Fibroblast of the aortic adventitia (primary cell): ENCODE data around the gene RAB11B. TPM values are rescaled to one million over a fixed set of nuclear protein-coding genes. Genes with fewer than 3 reads are reported as not detected.
"Not testable (repeated sequence)": the region's sequence is repeated elsewhere in the genome, so short reads cannot be mapped to it uniquely, and the experiment has no call there.

Experiments used
- DNase-seq: peaks from one replicate; pipeline ENCODE4 v3.0.0-alpha.2; 2010; ENCODE audit warnings: low read depth
- H3K4me3 ChIP-seq: 2 replicates; pipeline ENCODE4 v1.5.1; 2011; ENCODE audit warnings: low read depth, mild to moderate bottlenecking, control low read depth, low read length, moderate library complexity
- total RNA-seq: library from RNA; depleted of rRNA; stranded (reverse); fragments of >200 nt; gene quantifications from 2 replicates; pipeline ENCODE4 v1.2.3, GENCODE V29; 2012; ENCODE audit warnings: low replicate concordance
- TF ChIP-seq, protein P1 (sequence below): IDR thresholded peaks from 2 replicates; pipeline ENCODE4 v1.5.1; 2011; ENCODE audit warnings: mild to moderate bottlenecking, low read length, control low read depth, inconsistent platforms; ENCODE audit not compliant: insufficient read depth

The RAB11B gene
- total RNA-seq, 1 donor, result 15.7 TPM

DNA sequence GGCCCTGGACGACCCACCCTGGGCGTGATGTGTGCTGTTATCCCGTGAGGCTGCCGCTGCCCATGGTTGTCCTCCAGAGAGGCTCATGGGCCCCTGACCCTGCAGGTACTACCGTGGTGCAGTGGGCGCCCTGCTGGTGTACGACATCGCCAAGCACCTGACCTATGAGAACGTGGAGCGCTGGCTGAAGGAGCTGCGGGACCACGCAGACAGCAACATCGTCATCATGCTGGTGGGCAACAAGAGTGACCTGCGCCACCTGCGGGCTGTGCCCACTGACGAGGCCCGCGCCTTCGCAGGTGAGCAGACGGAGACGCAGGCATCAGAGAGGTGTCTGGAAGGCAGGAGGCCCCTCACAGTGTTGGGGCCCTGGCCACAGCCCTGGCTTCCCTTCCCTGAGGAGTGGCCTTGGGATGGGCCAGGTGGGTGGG is 11.8 kb downstream of the RAB11B start:
- TF ChIP-seq, protein P1, sequence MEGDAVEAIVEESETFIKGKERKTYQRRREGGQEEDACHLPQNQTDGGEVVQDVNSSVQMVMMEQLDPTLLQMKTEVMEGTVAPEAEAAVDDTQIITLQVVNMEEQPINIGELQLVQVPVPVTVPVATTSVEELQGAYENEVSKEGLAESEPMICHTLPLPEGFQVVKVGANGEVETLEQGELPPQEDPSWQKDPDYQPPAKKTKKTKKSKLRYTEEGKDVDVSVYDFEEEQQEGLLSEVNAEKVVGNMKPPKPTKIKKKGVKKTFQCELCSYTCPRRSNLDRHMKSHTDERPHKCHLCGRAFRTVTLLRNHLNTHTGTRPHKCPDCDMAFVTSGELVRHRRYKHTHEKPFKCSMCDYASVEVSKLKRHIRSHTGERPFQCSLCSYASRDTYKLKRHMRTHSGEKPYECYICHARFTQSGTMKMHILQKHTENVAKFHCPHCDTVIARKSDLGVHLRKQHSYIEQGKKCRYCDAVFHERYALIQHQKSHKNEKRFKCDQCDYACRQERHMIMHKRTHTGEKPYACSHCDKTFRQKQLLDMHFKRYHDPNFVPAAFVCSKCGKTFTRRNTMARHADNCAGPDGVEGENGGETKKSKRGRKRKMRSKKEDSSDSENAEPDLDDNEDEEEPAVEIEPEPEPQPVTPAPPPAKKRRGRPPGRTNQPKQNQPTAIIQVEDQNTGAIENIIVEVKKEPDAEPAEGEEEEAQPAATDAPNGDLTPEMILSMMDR, result no peak
- DNase-seq, result no peak
- no peak overlapping the region for H3K4me3 ChIP-seq

DNA sequence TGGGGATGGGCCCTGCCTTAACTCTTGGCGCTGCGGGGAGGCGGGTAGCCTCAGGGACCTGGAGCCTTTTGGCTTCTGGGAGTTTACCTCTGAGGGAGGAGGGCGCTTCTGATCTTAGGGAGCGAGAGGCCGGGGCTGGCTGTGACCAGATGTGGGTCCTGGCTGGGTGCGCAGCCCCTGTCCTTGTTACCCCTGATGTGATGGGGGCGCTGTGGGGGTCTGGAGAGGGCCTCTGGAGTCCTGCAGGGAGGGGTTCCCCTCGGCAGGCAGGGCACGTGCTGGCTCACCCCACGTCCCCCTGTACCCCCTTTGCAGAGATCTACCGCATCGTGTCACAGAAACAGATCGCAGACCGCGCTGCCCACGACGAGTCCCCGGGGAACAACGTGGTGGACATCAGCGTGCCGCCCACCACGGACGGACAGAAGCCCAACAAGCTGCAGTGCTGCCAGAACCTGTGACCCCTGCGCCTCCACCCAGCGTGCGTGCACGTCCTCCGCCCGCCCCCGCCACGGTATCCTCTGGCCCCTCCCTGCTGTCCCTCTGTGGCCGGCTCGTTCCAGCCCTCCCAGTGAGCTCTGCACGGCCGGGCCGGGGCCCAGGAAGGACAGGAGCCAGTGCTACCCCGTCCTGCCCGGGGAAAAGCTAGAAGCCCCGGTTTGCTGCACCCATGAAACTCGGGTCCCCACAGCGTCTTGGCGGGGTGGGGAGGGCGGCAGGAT is 13.1 kb downstream of the RAB11B start:
- no peak for DNase-seq
- no peak overlapping the region for H3K4me3 ChIP-seq
- TF ChIP-seq, protein P1, result no peak

DNA sequence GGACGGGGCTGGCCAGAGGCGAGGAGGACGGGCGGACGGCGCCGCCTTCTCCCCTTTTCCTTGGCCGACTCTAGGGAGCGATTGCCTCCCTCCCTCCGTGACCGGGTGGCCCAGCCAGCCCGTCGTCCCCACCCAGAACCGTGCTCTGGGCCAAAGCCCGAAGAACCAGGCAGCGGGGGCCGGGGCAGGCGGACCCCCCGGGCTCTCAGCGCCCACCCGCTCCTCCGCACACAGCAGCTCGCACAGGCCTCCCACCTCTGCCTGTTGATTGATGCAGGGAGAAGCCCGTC is 13.6 kb downstream of the RAB11B start:
- H3K4me3 ChIP-seq, result no peak overlapping the region
- TF ChIP-seq, protein P1, result no peak
- no peak for DNase-seq

DNA sequence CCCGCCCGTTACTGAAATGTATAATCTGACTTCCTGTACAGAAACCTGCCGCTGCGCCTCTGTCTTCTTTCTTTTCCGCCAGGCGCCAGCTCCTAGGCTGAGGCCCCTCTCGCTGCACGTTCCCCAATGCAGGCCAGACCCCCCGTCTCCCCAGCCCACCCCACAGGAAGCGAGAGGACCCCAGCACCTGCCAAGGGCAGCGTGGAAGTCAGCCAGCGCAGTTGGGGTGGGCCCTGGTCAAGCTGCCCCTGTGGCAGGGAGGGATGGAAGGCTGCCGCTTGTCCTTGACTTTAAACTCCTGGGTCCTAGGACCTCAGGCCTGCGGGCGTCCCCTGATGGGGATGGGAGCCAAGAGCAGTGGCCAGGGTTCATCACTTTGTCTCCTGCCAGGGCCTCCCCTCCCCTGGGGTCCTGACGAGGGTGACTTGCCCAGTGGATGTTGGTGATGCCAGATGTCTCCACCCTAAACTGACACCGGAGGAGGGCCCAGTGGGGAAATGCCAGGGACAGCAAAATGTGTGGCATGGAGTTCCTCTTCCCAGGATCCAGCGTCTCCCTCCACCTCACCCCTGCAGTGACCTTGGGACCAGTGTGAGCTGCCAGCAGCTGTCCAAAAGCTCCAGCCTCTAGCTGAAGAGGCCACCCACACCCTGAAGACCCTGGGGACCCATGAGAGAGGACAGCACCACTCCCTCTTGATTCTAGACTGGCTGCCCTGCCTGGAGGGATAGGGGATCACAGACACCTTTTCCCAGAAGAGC is 14.4 kb downstream of the RAB11B start:
- DNase-seq, result no peak
- TF ChIP-seq, protein P1, result no peak
- H3K4me3 ChIP-seq, result no peak overlapping the region

DNA sequence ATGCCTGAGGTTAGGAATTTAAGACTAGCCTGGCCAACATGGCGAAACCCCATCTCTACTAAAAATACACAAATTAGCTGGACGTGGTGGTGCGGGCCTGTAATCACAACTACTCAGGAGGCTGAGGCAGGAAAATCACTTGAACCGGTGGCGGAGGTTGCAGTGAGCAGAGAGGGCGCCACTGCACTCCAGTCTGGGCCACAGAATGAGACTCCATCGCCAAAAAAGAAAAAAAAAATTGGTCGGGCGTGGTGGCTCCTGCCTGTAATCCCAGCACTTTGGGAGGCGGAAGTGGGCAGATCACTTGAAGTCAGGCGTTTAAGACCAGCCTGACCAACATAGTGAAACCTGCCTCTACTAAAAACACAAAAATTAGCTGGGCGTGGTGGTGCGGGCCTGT is 20.6 kb downstream of the RAB11B start:
- not testable (repeated sequence) for H3K4me3 ChIP-seq, DNase-seq

DNA sequence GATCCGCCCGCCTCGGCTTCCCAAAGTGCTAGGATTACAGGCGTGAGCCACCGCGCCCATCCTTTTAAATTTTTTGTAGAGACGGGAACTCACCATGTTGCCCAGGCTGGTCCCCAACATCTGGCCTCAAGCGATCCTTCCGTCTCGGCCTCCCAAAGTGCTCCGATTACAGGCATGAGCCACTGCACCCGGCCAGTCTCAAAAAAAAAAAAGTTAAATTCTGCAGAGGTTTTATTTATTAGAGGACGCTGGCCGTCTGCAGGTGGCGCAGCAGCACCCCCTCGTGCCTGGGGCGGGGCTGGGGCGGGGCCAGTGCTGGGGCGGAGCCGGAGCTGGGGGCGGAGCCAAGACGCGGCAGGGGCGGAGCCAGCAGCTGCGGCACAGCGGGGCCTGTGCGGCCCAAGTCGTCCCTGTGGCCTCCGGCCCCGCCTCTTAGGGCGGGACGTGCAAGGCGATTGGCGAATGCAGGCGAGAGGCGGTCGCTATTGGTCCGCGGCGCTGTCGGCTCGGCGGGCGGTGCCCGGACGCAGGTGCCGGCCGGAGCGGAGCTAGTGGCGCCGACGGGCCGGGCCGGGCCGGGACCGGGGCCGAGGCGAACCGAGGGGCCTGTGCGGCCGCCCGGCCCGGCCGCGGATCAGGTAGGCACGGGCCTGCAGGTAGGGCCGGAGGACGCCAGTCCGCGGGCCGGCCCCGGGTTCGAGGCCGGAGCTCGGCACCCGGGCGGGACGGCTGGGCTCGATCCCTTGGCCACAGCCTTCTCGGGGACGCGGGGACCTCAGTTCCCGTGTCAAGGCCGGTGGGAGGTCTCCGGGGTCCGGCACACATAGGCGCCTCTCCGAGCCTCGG is 22.8 kb downstream of the RAB11B start, which contains the start of gene MARCHF2:
Gene MARCHF2 (plus strand): TSS at position 523 of the 846 bp plus-strand sequence. CDS start 8,536 bp downstream, outside the sequence.
- H3K4me3 ChIP-seq, result peak within 1 kb of the TSS; percentile 78
- TF ChIP-seq, protein P1, result peak; percentile 64
- DNase-seq, result peak; percentile 96

DNA sequence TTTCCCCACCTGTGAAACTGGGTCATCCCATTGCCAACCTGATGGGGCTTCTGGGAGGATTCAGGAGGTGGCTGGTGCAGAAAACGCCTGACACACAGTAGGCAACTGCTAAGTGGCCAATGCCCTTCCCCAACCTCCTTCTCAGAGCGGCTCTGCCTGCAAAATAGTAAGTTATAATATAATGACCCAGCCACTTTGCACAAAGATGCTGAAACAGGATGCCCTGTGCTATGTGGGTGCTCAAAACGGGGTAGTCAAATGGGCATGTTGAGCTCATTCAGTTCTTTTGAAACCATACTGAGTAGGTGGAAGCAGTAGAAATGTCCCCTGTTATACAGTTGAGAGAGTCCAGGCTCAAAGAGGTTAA is 23.5 kb downstream of the RAB11B start:
- DNase-seq, result no peak
- TF ChIP-seq, protein P1, result no peak
- H3K4me3 ChIP-seq, result peak overlapping the region; percentile 78
